ENCODE data around the gene CEND1.

CEND1 gene

GRCh38 chr11:794766-795633 lies 5.1 kb upstream of the CEND1 start:
- no peak for DNase-seq (ENCODE audit: low read depth)

GRCh38 chr11:794013-794765 lies 4.3 kb upstream of the CEND1 start:
- no peak for DNase-seq (ENCODE audit: low read depth)

DNA sequence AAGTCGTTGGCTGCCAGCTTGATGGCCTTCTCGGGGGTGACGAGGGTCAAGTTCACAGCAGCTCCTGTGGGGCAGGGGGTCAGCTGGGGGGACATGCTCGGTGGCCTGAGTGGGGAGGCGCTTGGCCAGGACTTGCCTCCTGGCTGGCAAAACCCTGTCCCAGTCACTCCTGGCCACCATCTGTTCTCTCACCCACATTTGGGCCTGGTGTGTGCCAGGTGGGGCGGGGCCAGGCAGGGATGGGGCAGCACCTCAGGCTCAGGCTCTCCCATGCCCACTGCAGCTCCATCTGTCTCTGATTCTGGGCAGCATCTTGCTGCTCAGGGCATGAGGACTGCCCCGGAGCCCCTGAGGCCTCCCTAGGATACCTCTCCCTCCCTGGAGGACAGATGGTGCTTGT lies 3.7 kb upstream of the CEND1 start:
- DNase-seq (ENCODE audit: low read depth), result no peak

DNA sequence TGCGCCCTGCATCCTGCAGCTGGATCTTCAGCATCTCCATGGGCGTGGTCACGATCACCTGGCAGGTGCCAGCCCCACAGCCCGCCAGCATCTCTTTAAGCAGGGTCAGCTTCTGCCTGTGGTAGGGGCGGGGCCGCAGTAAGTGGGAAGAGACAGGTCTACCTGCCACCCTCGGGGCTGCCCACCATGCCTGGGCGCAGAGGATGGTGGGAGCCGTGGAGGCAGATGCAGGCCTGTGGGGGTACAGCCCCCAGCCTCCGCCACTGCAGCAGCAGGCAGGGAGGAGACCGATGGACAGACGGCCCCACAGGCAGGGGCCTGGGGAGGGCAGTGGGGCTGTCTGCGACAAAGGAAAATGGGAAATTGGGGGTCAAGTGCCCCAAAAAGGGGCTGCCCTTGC lies 3.0 kb upstream of the CEND1 start:
- DNase-seq (ENCODE audit: low read depth), result no peak

DNA sequence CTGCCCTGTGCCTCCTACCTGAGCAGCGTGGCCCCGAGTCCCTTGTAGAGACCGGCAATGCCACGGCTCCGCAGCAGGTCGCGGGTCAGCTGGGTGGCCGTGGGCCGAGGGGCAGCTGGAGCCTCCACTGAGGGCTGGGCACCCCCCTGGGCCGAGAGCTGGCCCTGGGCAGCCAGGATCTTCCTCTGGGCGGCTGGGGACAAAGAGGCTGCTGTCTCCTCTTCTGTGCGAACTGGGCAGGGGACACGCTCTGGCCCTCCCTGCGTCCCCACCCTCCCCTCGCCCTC lies 2.6 kb upstream of the CEND1 start:
- no peak for DNase-seq (ENCODE audit: low read depth)

- DNase-seq (ENCODE audit: low read depth), result no peak
These were observed 2.0 kb upstream of the CEND1 start for GRCh38 chr11:791658-792534.

DNA sequence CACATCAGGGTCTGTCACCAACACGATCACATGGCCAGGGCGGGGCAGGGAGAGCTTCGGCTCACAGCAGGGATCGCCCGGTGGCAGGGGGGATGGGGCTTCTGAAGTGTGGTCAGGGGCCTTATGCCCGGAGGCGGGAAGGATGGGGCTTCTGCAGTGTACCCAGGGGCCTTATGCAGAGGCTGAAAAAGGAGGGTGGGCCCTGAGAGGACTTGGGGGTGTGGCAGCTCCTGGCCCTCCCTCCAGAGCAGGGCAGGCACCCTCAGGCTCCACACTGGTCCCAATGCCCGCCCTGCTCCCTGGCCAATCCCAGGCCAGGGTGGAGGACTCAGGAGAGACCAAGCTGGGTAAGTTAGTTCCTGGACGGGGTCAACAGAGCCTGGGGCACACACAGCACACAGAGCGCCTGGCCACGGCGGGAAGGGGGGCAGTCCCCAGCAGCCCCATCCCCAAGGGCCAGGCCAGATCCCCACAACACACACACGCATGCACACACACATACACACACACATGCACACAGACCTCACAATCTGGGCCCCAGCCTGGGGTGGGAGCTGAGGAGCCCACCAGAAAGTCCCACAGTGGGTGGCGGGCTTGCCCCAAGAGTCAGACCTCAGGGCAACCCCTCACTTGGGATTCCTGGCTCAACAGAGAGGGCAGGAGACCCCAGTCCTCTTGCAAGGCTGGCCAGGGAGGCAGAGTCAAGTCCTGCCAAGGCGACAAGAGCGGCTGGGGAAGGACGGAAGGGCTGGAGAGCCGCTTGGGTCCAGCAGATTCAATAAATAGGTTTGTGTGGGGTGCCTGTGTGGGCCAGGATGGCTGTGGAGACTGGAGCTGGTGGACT lies 1.1 kb upstream of the CEND1 start:
- DNase-seq (ENCODE audit: low read depth), result no peak

DNA sequence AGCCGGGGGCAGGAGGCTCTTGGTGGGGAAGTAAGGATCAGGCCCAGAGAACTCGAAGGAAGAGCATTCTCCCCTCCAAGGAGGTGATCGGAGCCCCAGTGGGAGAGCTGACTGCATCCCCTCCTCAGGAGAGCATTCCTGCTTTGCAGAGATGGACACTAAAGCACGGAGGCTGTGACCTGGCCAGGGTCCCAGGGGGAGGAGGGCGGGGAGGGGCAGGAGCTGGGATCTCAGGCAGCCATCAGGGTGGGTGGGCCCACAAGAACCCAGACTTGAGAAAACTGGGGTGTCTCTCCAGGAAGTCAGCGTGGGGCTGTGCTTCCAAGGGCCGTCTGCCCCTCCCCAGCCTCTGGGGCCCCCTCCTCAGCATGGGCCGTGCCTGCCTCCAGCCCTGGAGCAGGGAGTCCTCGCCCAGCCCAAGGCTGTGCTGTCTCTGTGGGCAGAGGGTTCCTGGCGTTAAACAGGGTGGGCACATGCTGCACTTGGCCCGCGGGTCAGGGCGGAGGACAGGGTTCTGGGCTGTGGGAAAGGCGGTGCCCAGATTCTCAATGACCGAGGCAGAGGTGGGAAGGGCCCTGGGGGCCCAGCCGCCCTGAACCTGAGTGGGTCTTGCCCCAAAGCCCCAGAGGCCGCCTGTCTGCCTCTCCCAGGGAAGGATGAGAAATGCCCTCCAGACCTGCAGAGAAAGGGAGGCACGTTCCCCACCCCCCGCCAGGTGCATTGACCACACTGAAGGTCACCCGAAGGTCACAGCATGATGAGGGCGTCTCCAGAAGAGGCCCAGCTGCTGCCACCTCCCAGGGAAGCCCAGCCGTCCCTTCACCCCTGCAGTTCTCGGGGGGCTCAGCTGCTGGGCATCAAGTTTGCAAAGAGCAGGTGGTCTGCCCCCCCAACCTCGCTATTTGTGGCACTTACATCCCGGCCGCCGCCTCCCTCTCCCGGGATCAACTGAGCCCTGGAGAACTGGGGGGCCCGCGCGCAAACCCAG lies 643 bp downstream of the CEND1 start:
- no peak for DNase-seq (ENCODE audit: low read depth)

DNA sequence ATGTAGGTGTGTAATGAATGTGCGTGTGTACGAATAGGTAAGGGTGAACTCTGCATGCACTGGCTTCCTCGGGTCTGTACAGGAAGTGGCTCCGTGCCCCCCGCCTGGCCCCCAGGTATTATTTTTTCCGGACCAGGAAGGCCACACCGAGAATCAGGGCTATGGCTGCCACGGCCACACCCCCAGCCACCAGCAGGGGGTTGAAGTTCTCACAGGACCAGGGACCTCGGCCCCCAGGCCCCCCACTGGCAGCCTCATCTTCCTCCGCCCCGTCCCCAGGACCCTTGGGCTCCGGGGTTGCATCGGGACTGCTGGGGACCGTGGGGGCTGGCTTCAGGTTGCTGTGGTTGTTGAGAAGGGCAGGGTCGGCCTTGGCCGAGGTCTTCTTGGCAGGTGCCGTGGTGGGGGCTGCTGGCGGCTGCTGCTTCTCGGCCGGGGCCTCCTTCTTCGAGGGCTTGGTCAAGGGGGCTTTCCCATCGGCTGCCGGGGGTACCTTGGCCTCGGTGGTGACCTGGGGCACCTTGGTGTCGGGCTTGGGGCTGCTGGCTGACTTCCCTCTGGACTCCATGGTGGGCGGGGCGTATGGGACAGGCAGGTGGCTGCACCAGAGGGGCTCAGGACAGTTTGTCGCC lies 1.8 kb downstream of the CEND1 start:
- DNase-seq (ENCODE audit: low read depth), result no peak

GRCh38 chr11:787084-787675 lies 2.7 kb downstream of the CEND1 start:
- DNase-seq (ENCODE audit: low read depth), result no peak

- no peak for DNase-seq (ENCODE audit: low read depth)
These were observed 3.4 kb downstream of the CEND1 start for GRCh38 chr11:786235-787083.

GRCh38 chr11:783581-784015 lies 6.3 kb downstream of the CEND1 start:
- DNase-seq (ENCODE audit: low read depth), result peak; percentile 46

- DNase-seq (ENCODE audit: low read depth), result no peak
These were observed 7.4 kb downstream of the CEND1 start for GRCh38 chr11:782264-783174.

DNA sequence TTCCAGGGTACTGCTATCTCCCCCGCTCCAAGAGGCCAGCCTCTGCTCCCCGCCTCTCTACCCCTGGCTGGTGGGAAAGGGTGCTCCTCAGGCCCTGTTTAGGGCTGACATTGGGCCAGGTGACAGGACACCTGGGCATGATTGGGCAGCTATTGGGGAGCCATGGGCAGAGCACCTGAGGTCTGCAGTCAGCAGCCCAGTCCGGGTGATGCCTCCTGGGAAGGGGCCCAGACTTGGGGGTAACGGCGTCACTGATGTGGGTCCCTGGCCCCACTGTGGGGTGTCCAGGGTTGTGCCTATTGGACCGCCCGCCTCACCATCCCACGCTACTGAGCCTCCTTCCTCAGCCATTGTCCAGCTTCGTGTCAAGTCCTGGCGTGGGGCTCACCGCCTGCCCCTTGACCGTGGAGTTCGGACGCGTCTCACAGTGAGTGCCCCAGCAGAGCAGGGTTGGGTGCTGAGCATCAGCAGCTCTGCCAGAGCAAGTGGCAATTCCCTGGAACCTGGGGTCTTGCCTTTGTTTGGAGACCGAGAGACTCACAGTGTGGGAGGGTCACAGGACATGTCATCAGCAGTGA lies 9.8 kb downstream of the CEND1 start:
- no peak for DNase-seq (ENCODE audit: low read depth)

DNA sequence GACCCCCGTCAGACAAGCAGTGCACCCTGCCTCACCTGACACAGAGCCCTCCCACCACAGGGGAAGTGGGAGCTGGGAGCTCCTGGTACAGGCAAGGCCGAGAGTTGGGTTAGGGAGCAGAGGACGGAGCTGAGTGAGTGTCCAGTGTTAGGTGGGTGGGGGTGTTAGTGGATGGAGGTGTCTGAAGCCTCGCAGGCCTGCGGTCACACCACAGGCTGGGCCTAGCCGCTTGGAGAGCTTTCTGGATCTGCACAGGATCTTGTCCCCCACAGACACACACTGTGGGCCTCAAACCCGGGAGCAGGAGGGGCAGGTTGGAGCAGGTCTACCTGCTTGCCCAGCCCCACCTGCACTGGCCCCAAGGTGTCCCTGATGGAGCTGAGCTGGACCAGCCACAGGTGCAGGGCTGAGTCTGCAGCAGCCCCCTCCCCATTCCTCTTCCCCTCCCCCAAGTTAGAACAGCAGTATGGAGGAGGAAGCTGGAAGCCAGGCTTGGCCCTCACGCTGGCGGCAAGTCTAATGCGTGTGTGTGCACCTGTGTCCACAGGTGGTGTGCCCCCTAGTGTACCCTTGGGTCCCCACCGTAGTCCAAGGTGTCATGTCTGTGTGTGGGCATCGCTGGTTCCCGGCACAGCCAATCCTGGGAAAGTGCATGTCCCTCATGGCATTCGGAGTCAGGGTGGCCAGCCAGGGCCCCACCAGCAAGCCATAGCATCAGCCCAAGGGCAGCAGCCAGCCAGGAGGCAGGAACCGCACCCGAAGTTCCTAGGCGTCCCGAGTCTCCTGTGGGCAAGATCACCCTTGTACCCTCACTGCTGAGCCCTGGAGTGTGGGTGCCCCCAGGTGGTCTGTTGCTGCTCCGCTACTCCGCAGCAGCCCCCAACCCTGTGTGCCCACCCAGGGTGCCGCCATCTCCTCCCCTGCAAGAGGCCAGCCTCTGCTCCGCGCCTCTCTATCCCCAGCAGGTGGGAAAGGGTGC lies 10.6 kb downstream of the CEND1 start:
- no peak for DNase-seq (ENCODE audit: low read depth)

Data from GM04503 (cell line).